Keratinocyte (primary cell): ENCODE data around the gene CTTN. TPM values are rescaled to one million over a fixed set of nuclear protein-coding genes. Genes with fewer than 3 reads are reported as not detected.

ENCODE experiments used
- DNase-seq: peaks from one replicate; pipeline ENCODE4 v3.0.0-alpha.2; 2011; ENCODE audit warnings: low read depth, missing footprints, low spot score
- FAIRE-seq: peaks from 2 replicates; lab custom pipeline; 2011; peaks lifted over from hg19 to GRCh38; lab: Jason Lieb, UNC
- H2AFZ ChIP-seq: 2 replicates; pipeline ENCODE4 v1.6.0; 2012; ENCODE audit warnings: low read length, control low read depth, inconsistent platforms; ENCODE audit not compliant: control insufficient read depth
- H3K27ac ChIP-seq: 2 replicates; pipeline ENCODE4 v1.5.1; 2011; ENCODE audit warnings: low read length; ENCODE audit not compliant: control insufficient read depth, insufficient read depth
- H3K27me3 ChIP-seq: 3 replicates; pipeline ENCODE4 v1.6.0; 2011; ENCODE audit warnings: low read length; ENCODE audit not compliant: control insufficient read depth, insufficient read depth; ENCODE audit errors: extremely low read depth
- H3K36me3 ChIP-seq, 2 experiments: 2 replicates in 1 of 2; 3 replicates in 1 of 2; pipeline ENCODE4 v1.5.1; 2011; ENCODE audit warnings: low read length in 2 of 2, mild to moderate bottlenecking in 1 of 2; ENCODE audit not compliant: control insufficient read depth in 2 of 2, insufficient read depth in 2 of 2; ENCODE audit errors: extremely low read depth in 1 of 2
- H3K4me1 ChIP-seq: 3 replicates; pipeline ENCODE4 v1.5.1; 2011; ENCODE audit warnings: low read length; ENCODE audit not compliant: control insufficient read depth, insufficient read depth; ENCODE audit errors: extremely low read depth
- H3K4me2 ChIP-seq: 3 replicates; pipeline ENCODE4 v1.6.0; 2011; ENCODE audit warnings: low read depth, low read length; ENCODE audit not compliant: control insufficient read depth, insufficient read depth; ENCODE audit errors: extremely low read depth
- H3K4me3 ChIP-seq, 3 experiments: fragments of 200-600 bp in 1 of 3; sonication (generic) in 1 of 3; 2 replicates in 2 of 3; 3 replicates in 1 of 3; pipeline ENCODE4 v1.5.1; 2011 to 2016; ENCODE audit warnings: low read length in 3 of 3, mild to moderate bottlenecking in 3 of 3, control low read depth in 2 of 3, inconsistent platforms in 1 of 3, low read depth in 1 of 3, mixed read lengths in 1 of 3, mixed run types in 1 of 3, moderate library complexity in 1 of 3; ENCODE audit not compliant: control insufficient read depth in 2 of 3, insufficient read depth in 2 of 3; ENCODE audit errors: extremely low read depth in 1 of 3
- H3K79me2 ChIP-seq: 2 replicates; pipeline ENCODE4 v1.6.0; 2012; ENCODE audit warnings: low read length; ENCODE audit not compliant: control insufficient read depth, insufficient read depth
- H3K9ac ChIP-seq: 3 replicates; pipeline ENCODE4 v1.6.0; 2011; ENCODE audit warnings: low read length; ENCODE audit not compliant: control insufficient read depth, insufficient read depth; ENCODE audit errors: extremely low read depth
- H3K9me1 ChIP-seq: 3 replicates; pipeline ENCODE4 v1.6.0; 2011; ENCODE audit warnings: low read length; ENCODE audit not compliant: control insufficient read depth, insufficient read depth; ENCODE audit errors: extremely low read depth
- H3K9me3 ChIP-seq: 2 replicates; pipeline ENCODE4 v1.5.1; 2012; ENCODE audit warnings: low read depth, low read length; ENCODE audit not compliant: control insufficient read depth
- H4K20me1 ChIP-seq: 3 replicates; pipeline ENCODE4 v1.6.0; 2011; ENCODE audit warnings: low read length; ENCODE audit not compliant: control insufficient read depth, insufficient read depth; ENCODE audit errors: extremely low read depth
- EZH2 ChIP-seq: IDR thresholded peaks from one replicate; pipeline ENCODE4 v1.6.1; 2012; ENCODE audit warnings: inconsistent platforms, mild to moderate bottlenecking, low read length, moderate library complexity
- dilution Hi-C: fragments of 300-500 bp; cut with MboI; formaldehyde crosslinking; loops from one replicate; pipeline ENCODE4 v1.7.0; 2020; ENCODE audit warnings: low sequenced_read_pairs; ENCODE audit not compliant: extremely low pct_ligation_motif_present
- polyA plus RNA-seq, 5 experiments: library from polyadenylated mRNA; depleted of rRNA in 3 of 5; stranded (reverse) in 3 of 5; stranded (forward) in 1 of 5; unstranded in 1 of 5; fragments of >200 nt; gene quantifications; 1 replicate in 1 of 5; 2 replicates in 3 of 5; 3 replicates in 1 of 5; pipeline versions ENCODE4 v1.2.1 to v1.2.3, GENCODE V29; 2011 to 2012; ENCODE audit warnings: missing spikeins in 2 of 5, low read depth in 1 of 5, low replicate concordance in 1 of 5
- TF ChIP-seq, protein P1 (sequence below), 3 experiments: IDR thresholded peaks in 1 of 3; conservative IDR thresholded peaks in 1 of 3; optimal IDR thresholded peaks in 1 of 3; 2 replicates in 2 of 3; 3 replicates in 1 of 3; pipeline versions ENCODE3 to v1.5.1; 2011; ENCODE audit warnings: low read length in 3 of 3, mild to moderate bottlenecking in 3 of 3, moderate library complexity in 2 of 3, control low read depth in 1 of 3, inconsistent platforms in 1 of 3; ENCODE audit not compliant: insufficient read depth in 2 of 3; ENCODE audit errors: extremely low read depth in 1 of 3

Gene CTTN
- polyA plus RNA-seq, 1 donor (not counting 4 experiments of a cell fraction or from before 2014, with no cell fraction given) = 184 TPM

DNA sequence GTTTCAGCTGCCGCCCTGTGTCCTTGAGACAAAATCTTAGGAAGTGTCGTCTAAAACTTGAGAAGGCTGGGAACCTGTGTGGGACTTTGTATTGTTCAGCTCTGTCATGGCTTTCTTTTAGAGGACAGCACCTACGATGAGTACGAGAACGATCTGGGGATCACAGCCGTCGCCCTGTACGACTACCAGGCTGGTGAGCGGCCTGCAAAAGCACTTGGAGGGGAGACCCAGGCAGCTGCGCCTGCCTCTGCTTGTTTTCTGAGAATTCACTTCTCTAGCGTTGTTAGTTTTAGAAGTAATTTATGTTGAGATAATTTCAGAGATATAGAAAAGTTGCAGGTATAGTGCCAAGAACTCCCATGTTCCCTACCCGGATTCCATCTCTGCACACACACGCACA is 35.2 kb downstream of the CTTN start:
- H2AFZ ChIP-seq = no peak overlapping the region
- no peaks in the 10 kb centered on the region for H3K27me3 ChIP-seq
- dilution Hi-C loops = no loop called here
- no peaks in the 10 kb centered on the region for H3K9me3 ChIP-seq
- H3K4me2 ChIP-seq = no peak overlapping the region
- H3K9ac ChIP-seq = no peak overlapping the region
- H3K9me1 ChIP-seq = no peaks in the 10 kb centered on the region
- no peak for DNase-seq
- no peak overlapping the region for H3K27ac ChIP-seq
- no peak for FAIRE-seq
- peaks cover 8% of the 10 kb centered on the region for H4K20me1 ChIP-seq
- no peaks in the 10 kb centered on the region for H3K4me1 ChIP-seq
- no peak overlapping the region for H3K4me3 ChIP-seq
- no peak for TF ChIP-seq EZH2
- TF ChIP-seq, protein P1, sequence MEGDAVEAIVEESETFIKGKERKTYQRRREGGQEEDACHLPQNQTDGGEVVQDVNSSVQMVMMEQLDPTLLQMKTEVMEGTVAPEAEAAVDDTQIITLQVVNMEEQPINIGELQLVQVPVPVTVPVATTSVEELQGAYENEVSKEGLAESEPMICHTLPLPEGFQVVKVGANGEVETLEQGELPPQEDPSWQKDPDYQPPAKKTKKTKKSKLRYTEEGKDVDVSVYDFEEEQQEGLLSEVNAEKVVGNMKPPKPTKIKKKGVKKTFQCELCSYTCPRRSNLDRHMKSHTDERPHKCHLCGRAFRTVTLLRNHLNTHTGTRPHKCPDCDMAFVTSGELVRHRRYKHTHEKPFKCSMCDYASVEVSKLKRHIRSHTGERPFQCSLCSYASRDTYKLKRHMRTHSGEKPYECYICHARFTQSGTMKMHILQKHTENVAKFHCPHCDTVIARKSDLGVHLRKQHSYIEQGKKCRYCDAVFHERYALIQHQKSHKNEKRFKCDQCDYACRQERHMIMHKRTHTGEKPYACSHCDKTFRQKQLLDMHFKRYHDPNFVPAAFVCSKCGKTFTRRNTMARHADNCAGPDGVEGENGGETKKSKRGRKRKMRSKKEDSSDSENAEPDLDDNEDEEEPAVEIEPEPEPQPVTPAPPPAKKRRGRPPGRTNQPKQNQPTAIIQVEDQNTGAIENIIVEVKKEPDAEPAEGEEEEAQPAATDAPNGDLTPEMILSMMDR (optimal IDR thresholded peaks at IDR 0.05 in 1 of 3, IDR thresholded peaks at IDR 0.05 in 1 of 3, conservative IDR thresholded peaks at IDR 0.05 in 1 of 3; ENCODE audit: extremely low read depth in 1 of 3, insufficient read depth in 2 of 3, low read length in 3 of 3) = no peak
- H3K36me3 ChIP-seq = peaks cover 50 to 56% of the 10 kb centered on the region in 2 experiments
- H3K79me2 ChIP-seq = peaks cover 3% of the 10 kb centered on the region

DNA sequence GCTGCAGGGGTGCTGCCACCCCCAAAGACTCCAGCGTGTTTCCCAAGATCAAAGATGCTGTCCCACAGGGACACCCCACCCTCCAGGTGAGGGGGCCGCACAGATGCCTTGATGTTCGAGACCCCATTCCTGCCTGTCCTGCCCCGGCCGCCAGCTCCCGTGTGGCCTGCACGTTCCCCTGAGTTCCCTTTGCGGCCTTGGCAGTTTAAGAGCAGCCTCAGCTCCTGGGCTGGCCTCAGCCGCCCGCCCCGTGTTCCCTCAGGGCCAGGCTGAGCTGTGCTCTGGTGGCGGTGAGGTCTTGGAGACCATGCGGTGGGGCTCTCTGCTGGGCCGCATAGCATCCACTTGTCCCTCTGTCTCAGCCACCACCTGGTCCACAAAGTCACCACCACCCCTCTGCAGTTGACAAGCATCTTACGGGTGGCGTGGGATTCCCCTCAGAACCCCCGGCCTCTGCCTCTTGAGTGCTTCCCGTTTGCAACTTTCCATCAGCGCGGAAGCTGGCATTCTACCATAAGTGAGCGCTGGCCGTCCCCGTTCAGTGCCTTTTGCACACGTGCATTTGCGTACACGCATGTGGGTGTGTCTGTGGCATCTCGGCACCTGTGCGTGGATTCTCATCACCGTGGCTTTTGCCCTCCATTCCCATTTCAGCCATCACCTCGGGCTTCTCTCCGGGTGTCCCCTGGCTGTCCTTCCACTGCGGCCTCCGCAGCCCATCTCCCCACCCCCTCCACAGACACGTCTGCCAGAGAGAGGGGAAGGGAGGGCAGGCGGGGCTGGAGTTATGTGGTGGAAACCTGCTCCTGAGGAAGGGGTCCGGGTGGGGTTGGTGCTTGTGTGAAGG is 35.9 kb downstream of the CTTN start:
- no peak overlapping the region for H3K4me2 ChIP-seq
- TF ChIP-seq EZH2 = no peak
- TF ChIP-seq, protein P1 (optimal IDR thresholded peaks at IDR 0.05 in 1 of 3, IDR thresholded peaks at IDR 0.05 in 1 of 3, conservative IDR thresholded peaks at IDR 0.05 in 1 of 3; ENCODE audit: extremely low read depth in 1 of 3, insufficient read depth in 2 of 3, low read length in 3 of 3) = no peak
- H3K4me1 ChIP-seq = no peaks in the 10 kb centered on the region
- H3K9me3 ChIP-seq = no peaks in the 10 kb centered on the region
- DNase-seq = no peak
- no peak overlapping the region for H3K27ac ChIP-seq
- FAIRE-seq = no peak
- no peaks in the 10 kb centered on the region for H3K27me3 ChIP-seq
- peaks cover 3% of the 10 kb centered on the region for H3K79me2 ChIP-seq
- H3K36me3 ChIP-seq = peaks cover 43 to 52% of the 10 kb centered on the region in 2 experiments
- dilution Hi-C loops = no loop called here
- no peaks in the 10 kb centered on the region for H3K9me1 ChIP-seq
- H2AFZ ChIP-seq = no peak overlapping the region
- H3K4me3 ChIP-seq = no peak overlapping the region
- no peak overlapping the region for H3K9ac ChIP-seq
- peaks cover 8% of the 10 kb centered on the region for H4K20me1 ChIP-seq
